Loucy (cell line): Measurements from ENCODE around the gene PCDHA7.
A peak's percentile ranks its signal among the peaks of the same experiment; 100 is the strongest.

Experiments
- H2AFZ ChIP-seq: fragments of 200-600 bp; sonication (generic); 2 replicates; pipeline ENCODE4 v1.6.0; 2016; ENCODE audit warnings: antibody characterized with exemption, mild to moderate bottlenecking, low read length, moderate library complexity
- H3F3A ChIP-seq: fragments of 200-600 bp; 2 replicates; pipeline ENCODE4 v1.6.0; 2016; ENCODE audit warnings: antibody characterized with exemption, low read depth, mild to moderate bottlenecking
- H3K27me3 ChIP-seq: fragments of 200-600 bp; sonication (generic); 2 replicates; pipeline ENCODE4 v1.6.1; 2014; ENCODE audit warnings: low read length, mild to moderate bottlenecking; ENCODE audit not compliant: insufficient read depth, poor library complexity, severe bottlenecking
- H3K36me3 ChIP-seq: fragments of 200-600 bp; sonication (generic); 2 replicates; pipeline ENCODE4 v1.6.1; 2016; ENCODE audit warnings: low read length; ENCODE audit not compliant: insufficient read depth
- H3K4me1 ChIP-seq: fragments of 200-600 bp; sonication (generic); 2 replicates; pipeline ENCODE4 v1.5.1; 2014; ENCODE audit warnings: low read length, mild to moderate bottlenecking; ENCODE audit not compliant: insufficient read depth, poor library complexity, severe bottlenecking
- H3K4me2 ChIP-seq: fragments of 200-600 bp; sonication (generic); 2 replicates; pipeline ENCODE4 v1.6.0; 2014; ENCODE audit warnings: antibody characterized with exemption, low read length, low read depth, mild to moderate bottlenecking; ENCODE audit not compliant: poor library complexity, severe bottlenecking
- H3K4me3 ChIP-seq: fragments of 200-600 bp; sonication (generic); 2 replicates; pipeline ENCODE4 v1.5.1; 2014; ENCODE audit warnings: low read length, mild to moderate bottlenecking, mixed read lengths; ENCODE audit not compliant: poor library complexity, severe bottlenecking
- H3K79me2 ChIP-seq: fragments of 200-600 bp; sonication (generic); 2 replicates; pipeline ENCODE4 v1.6.1; 2014; ENCODE audit warnings: low read length; ENCODE audit not compliant: insufficient read depth
- H3K9ac ChIP-seq: fragments of 200-600 bp; sonication (generic); 2 replicates; pipeline ENCODE4 v1.6.0; 2014; ENCODE audit warnings: mild to moderate bottlenecking, low read depth, low read length, moderate library complexity; ENCODE audit not compliant: poor library complexity, severe bottlenecking
- H3K9me2 ChIP-seq: fragments of 200-600 bp; sonication (generic); replicated peaks from 2 replicates; pipeline ENCODE4 v1.6.1; 2016; ENCODE audit warnings: low read depth, low read length, mixed read lengths
- H3K9me3 ChIP-seq: fragments of 200-600 bp; sonication (generic); 2 replicates; pipeline ENCODE4 v1.6.1; 2014; ENCODE audit warnings: mild to moderate bottlenecking, antibody characterized with exemption, low read length, low read depth; ENCODE audit not compliant: insufficient read depth
- H4K20me1 ChIP-seq: fragments of 200-600 bp; sonication (generic); 2 replicates; pipeline ENCODE4 v1.6.0; 2014; ENCODE audit warnings: antibody characterized with exemption, low read length, mild to moderate bottlenecking; ENCODE audit not compliant: insufficient read depth, poor library complexity, severe bottlenecking
- CTCF ChIP-seq: fragments of 200-600 bp; sonication (generic); conservative IDR thresholded peaks from 2 replicates; pipeline ENCODE4 v1.5.1; 2014; ENCODE audit warnings: mild to moderate bottlenecking, antibody characterized with exemption, low read length
- EZH2phosphoT487 ChIP-seq: fragments of 200-600 bp; IDR thresholded peaks from 2 replicates; pipeline ENCODE4 v1.6.1; 2018; ENCODE audit warnings: antibody characterized with exemption, mild to moderate bottlenecking, moderate library complexity, borderline replicate concordance

The PCDHA7 gene

GRCh38 chr5:140877262-140877581 lies 43.2 kb downstream of the PCDHA7 start:
- Histone ChIP-seq H3K4me3 (no peak overlapping the region), H3K36me3 (no peaks in the 10 kb centered on the region), H3K9ac (no peak overlapping the region), H3K9me2 (no peaks in the 10 kb centered on the region), H4K20me1 (no peaks in the 10 kb centered on the region), H3K4me2 (no peak overlapping the region), H2AFZ (no peak overlapping the region), H3K27me3 (no peaks in the 10 kb centered on the region), H3K79me2 (no peaks in the 10 kb centered on the region), H3K9me3 (peaks cover 4% of the 10 kb centered on the region; the same call in 1 of the 2 replicates), H3K4me1 (no peaks in the 10 kb centered on the region), H3F3A (no peaks in the 10 kb centered on the region)
- TF ChIP-seq EZH2phosphoT487 = no peak
- TF ChIP-seq CTCF = no peak

GRCh38 chr5:140881889-140882590 lies 48.0 kb downstream of the PCDHA7 start, which contains the start of gene PCDHA13:
Gene PCDHA13 (plus strand): TSS chr5:140882124. CDS start chr5:140882269, 145 bp downstream.
- Histone ChIP-seq H3K9me3 (no peaks in the 10 kb centered on the region), H3K79me2 (no peaks in the 10 kb centered on the region), H3K4me1 (no peaks in the 10 kb centered on the region), H3K9ac (no peak within 1 kb of the TSS), H3K27me3 (no peaks in the 10 kb centered on the region), H3K4me2 (no peak within 1 kb of the TSS), H3K36me3 (no peaks in the 10 kb centered on the region), H2AFZ (no peak within 1 kb of the TSS), H3K4me3 (no peak within 1 kb of the TSS), H3F3A (no peaks in the 10 kb centered on the region), H4K20me1 (no peaks in the 10 kb centered on the region), H3K9me2 (no peaks in the 10 kb centered on the region)
- TF ChIP-seq EZH2phosphoT487 = no peak
- no peak for TF ChIP-seq CTCF

- no peak overlapping the region for H3K4me3 ChIP-seq
- H3K4me1 ChIP-seq = no peaks in the 10 kb centered on the region
- H3K9me2 ChIP-seq = no peaks in the 10 kb centered on the region
- no peaks in the 10 kb centered on the region for H3K36me3 ChIP-seq
- H3K4me2 ChIP-seq = no peak overlapping the region
- H4K20me1 ChIP-seq = no peaks in the 10 kb centered on the region
- H2AFZ ChIP-seq = no peak overlapping the region
- H3F3A ChIP-seq = no peaks in the 10 kb centered on the region
- no peaks in the 10 kb centered on the region for H3K27me3 ChIP-seq
- H3K79me2 ChIP-seq = no peaks in the 10 kb centered on the region
- no peaks in the 10 kb centered on the region for H3K9me3 ChIP-seq
- no peak for TF ChIP-seq EZH2phosphoT487
- TF ChIP-seq CTCF = peak; percentile 37
- no peak overlapping the region for H3K9ac ChIP-seq
Measured at GRCh38 chr5:140882591-140882899, 48.5 kb downstream of the PCDHA7 start.
